Cardiac muscle cell (in vitro differentiated cells and primary cell): ENCODE measurements around the gene CLEC9A. TPM values are rescaled to one million over a fixed set of nuclear protein-coding genes. Genes with fewer than 3 reads are reported as not detected.

Experiments used
- DNase-seq, 2 donors: peaks; one replicate each; pipeline versions ENCODE4 v3.0.0 to v3.0.0-alpha.2; 2010 to 2017; ENCODE audit warnings: low read depth in 1 of 2, low spot score in 1 of 2
- H3K27ac ChIP-seq: fragments of 200-600 bp; sonication (generic); 2 replicates; pipeline ENCODE4 v1.5.1; 2016
- H3K27me3 ChIP-seq: fragments of 200-600 bp; sonication (generic); 2 replicates; pipeline ENCODE4 v1.6.0; 2016; ENCODE audit warnings: control low read depth
- H3K36me3 ChIP-seq: fragments of 200-600 bp; sonication (generic); 2 replicates; pipeline ENCODE4 v1.5.1; 2016; ENCODE audit warnings: control low read depth
- H3K4me1 ChIP-seq: fragments of 200-600 bp; sonication (generic); 2 replicates; pipeline ENCODE4 v1.8.1; 2017; ENCODE audit warnings: low read depth, mild to moderate bottlenecking, mixed run types
- H3K4me3 ChIP-seq: fragments of 200-600 bp; sonication (generic); 2 replicates; pipeline ENCODE4 v1.5.1; 2016; ENCODE audit warnings: mild to moderate bottlenecking
- H3K9me3 ChIP-seq: fragments of 200-600 bp; sonication (generic); 2 replicates; pipeline ENCODE4 v1.5.1; 2017; ENCODE audit warnings: low read depth, mild to moderate bottlenecking, control low read depth
- polyA plus RNA-seq: library from polyadenylated mRNA; unstranded; fragments of >200 nt; fragmentation: Nextera tagmentation; extraction: Ambion mirVana; gene quantifications from 2 replicates; pipeline ENCODE4 v1.2.1, GENCODE V29; 2016
- total RNA-seq: library from RNA; depleted of rRNA; stranded (reverse); fragments of >200 nt; gene quantifications from 2 replicates; pipeline ENCODE4 v1.2.3, GENCODE V29; 2016
- TF ChIP-seq, protein P1 (sequence below): IDR thresholded peaks from 2 replicates; pipeline ENCODE4 v1.5.1; 2012; ENCODE audit warnings: low read depth, mild to moderate bottlenecking, low read length

The CLEC9A gene
- total and polyA plus RNA-seq, 2 experiments from 2014 or later: not detected

DNA sequence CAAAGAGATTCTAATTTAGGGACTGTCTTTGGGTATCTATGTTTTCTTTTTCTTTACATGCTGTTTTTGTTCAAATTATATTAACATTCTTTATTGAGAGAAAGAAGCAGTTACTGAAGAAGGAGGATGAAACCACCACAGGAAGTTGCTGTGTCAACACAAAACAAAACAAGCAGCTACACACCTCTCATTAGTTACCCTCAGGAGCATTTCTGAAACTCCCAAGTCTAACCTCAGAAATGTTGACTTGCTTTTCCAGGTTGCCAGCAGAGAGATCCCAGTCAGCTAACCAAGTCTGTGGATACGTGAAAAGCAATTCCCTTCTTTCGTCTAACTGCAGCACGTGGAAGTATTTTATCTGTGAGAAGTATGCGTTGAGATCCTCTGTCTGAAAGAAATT lies 34.8 kb downstream of the CLEC9A start:
- DNase-seq: no peak
- Histone ChIP-seq H3K27ac (no peak overlapping the region), H3K27me3 (no peaks in the 10 kb centered on the region), H3K4me3 (no peak overlapping the region), H3K4me1 (no peaks in the 10 kb centered on the region), H3K36me3 (no peaks in the 10 kb centered on the region), H3K9me3 (no peaks in the 10 kb centered on the region)
- TF ChIP-seq, protein P1, sequence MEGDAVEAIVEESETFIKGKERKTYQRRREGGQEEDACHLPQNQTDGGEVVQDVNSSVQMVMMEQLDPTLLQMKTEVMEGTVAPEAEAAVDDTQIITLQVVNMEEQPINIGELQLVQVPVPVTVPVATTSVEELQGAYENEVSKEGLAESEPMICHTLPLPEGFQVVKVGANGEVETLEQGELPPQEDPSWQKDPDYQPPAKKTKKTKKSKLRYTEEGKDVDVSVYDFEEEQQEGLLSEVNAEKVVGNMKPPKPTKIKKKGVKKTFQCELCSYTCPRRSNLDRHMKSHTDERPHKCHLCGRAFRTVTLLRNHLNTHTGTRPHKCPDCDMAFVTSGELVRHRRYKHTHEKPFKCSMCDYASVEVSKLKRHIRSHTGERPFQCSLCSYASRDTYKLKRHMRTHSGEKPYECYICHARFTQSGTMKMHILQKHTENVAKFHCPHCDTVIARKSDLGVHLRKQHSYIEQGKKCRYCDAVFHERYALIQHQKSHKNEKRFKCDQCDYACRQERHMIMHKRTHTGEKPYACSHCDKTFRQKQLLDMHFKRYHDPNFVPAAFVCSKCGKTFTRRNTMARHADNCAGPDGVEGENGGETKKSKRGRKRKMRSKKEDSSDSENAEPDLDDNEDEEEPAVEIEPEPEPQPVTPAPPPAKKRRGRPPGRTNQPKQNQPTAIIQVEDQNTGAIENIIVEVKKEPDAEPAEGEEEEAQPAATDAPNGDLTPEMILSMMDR: no peak

DNA sequence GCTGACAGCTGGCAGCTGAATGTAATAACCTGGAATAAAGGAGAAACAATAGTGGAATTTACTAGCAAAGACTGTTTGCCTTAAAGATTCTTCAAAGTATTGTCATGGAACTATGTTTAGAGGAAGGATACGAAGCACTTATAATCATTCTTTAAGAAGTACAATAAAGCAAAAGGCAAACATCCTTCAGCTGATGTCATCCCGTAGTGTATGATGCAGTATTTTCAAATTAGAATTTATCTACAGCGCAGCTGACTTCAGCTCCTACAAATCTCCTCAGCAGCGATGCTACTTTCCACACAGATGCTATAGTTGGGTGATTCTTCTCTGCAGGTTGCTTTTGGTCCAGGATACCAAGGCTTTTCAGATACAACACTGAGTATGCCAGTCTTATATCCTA lies 36.8 kb downstream of the CLEC9A start:
- H3K27ac ChIP-seq: no peak overlapping the region
- TF ChIP-seq, protein P1: no peak
- H3K27me3 ChIP-seq: no peaks in the 10 kb centered on the region
- H3K36me3 ChIP-seq: no peaks in the 10 kb centered on the region
- no peaks in the 10 kb centered on the region for H3K9me3 ChIP-seq
- no peaks in the 10 kb centered on the region for H3K4me1 ChIP-seq
- no peak overlapping the region for H3K4me3 ChIP-seq
- no peak for DNase-seq

DNA sequence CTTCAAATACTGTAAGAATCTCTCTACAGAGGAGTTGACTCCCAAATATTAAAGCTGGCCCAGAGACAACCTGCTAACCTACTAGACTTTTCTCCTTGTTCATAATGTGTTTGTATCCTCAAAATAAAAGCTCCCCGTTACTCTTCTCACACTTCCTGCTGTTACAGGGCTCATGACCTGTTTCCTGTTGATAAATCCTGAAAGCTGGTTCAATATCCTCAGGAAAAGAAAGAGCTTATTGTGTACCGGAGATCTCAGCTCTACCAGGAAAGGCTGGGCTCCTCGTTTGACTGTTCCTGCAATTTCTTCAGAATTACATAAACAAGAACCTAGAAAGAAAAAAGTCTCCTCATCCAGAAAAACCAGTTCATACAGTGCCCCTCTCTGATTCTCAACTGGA lies 37.5 kb downstream of the CLEC9A start:
- peak in 1 of 2 donors; percentile 13 for DNase-seq
- Histone ChIP-seq H3K9me3 (no peaks in the 10 kb centered on the region), H3K27me3 (no peaks in the 10 kb centered on the region), H3K27ac (no peak overlapping the region), H3K4me3 (no peak overlapping the region), H3K36me3 (no peaks in the 10 kb centered on the region), H3K4me1 (no peaks in the 10 kb centered on the region)
- TF ChIP-seq, protein P1: no peak

DNA sequence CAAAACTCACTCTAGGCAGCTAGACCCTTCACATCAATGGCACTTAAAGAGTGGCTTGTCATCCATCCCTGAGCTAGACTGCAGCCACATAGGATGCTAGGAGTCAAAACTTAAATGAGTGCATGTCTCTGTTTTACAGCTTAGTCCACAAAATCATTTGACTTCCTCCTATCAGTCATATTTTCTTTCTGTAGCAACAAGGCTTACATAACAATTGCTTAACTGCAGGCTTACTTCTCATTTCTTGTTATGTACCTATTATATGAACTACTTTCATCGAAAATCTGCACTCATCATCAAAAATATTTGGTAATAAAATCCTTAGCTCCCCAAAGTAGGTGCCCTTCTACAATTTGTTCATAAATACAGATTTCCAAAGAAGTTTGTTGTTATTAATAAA lies 38.2 kb downstream of the CLEC9A start:
- Histone ChIP-seq H3K4me3 (no peak overlapping the region), H3K27me3 (no peaks in the 10 kb centered on the region), H3K36me3 (no peaks in the 10 kb centered on the region), H3K4me1 (no peaks in the 10 kb centered on the region), H3K27ac (no peak overlapping the region), H3K9me3 (no peaks in the 10 kb centered on the region)
- peak in 1 of 2 donors; percentile 14 for DNase-seq
- TF ChIP-seq, protein P1: no peak

DNA sequence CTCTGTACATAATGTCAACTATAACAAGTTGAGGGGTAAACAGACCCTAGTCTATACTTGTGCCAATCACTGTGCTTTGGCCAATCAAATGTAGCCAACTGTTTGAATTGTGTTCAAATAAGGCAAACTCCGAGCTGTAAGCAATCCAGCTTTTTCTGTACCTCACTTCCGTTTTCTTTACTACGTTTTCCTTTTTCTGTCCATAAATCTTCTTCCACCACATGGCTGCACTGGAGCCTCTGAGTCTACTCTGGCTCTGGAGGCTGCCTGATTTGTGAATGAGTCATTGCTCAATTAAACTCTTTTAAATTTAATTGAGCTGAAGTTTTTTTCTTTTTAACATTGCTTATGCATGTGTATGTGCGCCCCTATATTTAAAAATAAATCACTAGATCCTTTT lies 38.6 kb downstream of the CLEC9A start:
- H3K4me1 ChIP-seq: no peaks in the 10 kb centered on the region
- H3K27ac ChIP-seq: no peak overlapping the region
- H3K36me3 ChIP-seq: no peaks in the 10 kb centered on the region
- H3K27me3 ChIP-seq: no peaks in the 10 kb centered on the region
- TF ChIP-seq, protein P1: no peak
- no peaks in the 10 kb centered on the region for H3K9me3 ChIP-seq
- no peak overlapping the region for H3K4me3 ChIP-seq
- no peak for DNase-seq

DNA sequence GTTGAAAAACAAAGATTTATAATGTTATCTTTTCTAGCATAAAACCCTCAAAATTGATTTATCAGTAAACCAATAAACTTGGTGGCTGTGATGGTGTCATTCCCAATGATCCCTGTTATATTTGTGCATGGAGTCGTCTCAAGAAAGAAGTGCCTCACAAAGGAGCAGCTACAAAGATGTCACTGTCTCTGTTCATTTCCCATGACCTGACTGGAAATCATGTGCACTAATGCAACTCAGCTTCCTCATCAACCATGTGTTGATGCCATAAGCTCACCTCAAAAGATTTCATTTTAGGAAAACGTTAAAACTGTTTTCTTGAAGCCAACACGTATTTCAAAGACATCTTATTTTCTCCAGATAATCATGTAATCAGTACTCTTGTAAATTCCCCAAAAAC lies 39.5 kb downstream of the CLEC9A start:
- Histone ChIP-seq H3K9me3 (no peaks in the 10 kb centered on the region), H3K27me3 (no peaks in the 10 kb centered on the region), H3K36me3 (no peaks in the 10 kb centered on the region), H3K4me3 (no peak overlapping the region), H3K4me1 (no peaks in the 10 kb centered on the region), H3K27ac (no peak overlapping the region)
- no peak for DNase-seq
- TF ChIP-seq, protein P1: no peak
